Fibroblast of lung (primary cell): Measurements from ENCODE around the gene HES1. TPM values are rescaled to one million over a fixed set of nuclear protein-coding genes. Genes with fewer than 3 reads are reported as not detected.

ENCODE experiments used
- DNase-seq, 2 donors: peaks; one replicate each; pipeline versions ENCODE4 v3.0.0 to v3.0.0-alpha.2; 2010; ENCODE audit warnings: low read depth in 2 of 2
- H2AFZ ChIP-seq: 2 replicates; pipeline ENCODE4 v1.5.1; 2012; ENCODE audit warnings: low read length, control low read depth, inconsistent platforms
- H3K27ac ChIP-seq: 2 replicates; pipeline ENCODE4 v1.5.1; 2011; ENCODE audit warnings: low read length, control low read depth; ENCODE audit not compliant: insufficient read depth
- H3K27me3 ChIP-seq: 2 replicates; pipeline ENCODE4 v1.5.1; 2011; ENCODE audit warnings: mild to moderate bottlenecking, low read length; ENCODE audit not compliant: control insufficient read depth, insufficient read depth
- H3K36me3 ChIP-seq: 2 replicates; pipeline ENCODE4 v1.5.1; 2011; ENCODE audit warnings: low read length; ENCODE audit not compliant: control insufficient read depth, insufficient read depth
- H3K4me1 ChIP-seq: 2 replicates; pipeline ENCODE4 v1.5.1; 2011; ENCODE audit warnings: low read length; ENCODE audit not compliant: control insufficient read depth, insufficient read depth; ENCODE audit errors: extremely low read depth
- H3K4me2 ChIP-seq: 2 replicates; pipeline ENCODE4 v1.5.1; 2011; ENCODE audit warnings: low read length, control low read depth; ENCODE audit not compliant: insufficient read depth; ENCODE audit errors: extremely low read depth
- H3K4me3 ChIP-seq, 4 experiments: fragments of 200-600 bp in 1 of 4; sonication (generic) in 1 of 4; replicated peaks in 1 of 4; 2 replicates each; pipeline ENCODE4 v1.5.1; 2011 to 2016; ENCODE audit warnings: low read length in 4 of 4, low read depth in 3 of 4, mild to moderate bottlenecking in 3 of 4, control low read depth in 2 of 4, inconsistent platforms in 1 of 4, mixed read lengths in 1 of 4; ENCODE audit not compliant: insufficient read depth in 1 of 4; ENCODE audit errors: control extremely low read depth in 1 of 4
- H3K79me2 ChIP-seq: 2 replicates; pipeline ENCODE4 v1.5.1; 2012; ENCODE audit warnings: mild to moderate bottlenecking, low read length, inconsistent platforms; ENCODE audit not compliant: control insufficient read depth, insufficient read depth
- H3K9ac ChIP-seq: 2 replicates; pipeline ENCODE4 v1.5.1; 2011; ENCODE audit warnings: mild to moderate bottlenecking, low read length, control low read depth; ENCODE audit not compliant: insufficient read depth
- H3K9me3 ChIP-seq: 2 replicates; pipeline ENCODE4 v1.5.1; 2012; ENCODE audit warnings: low read depth, low read length; ENCODE audit not compliant: control insufficient read depth, insufficient read depth
- H4K20me1 ChIP-seq: 2 replicates; pipeline ENCODE4 v1.5.1; 2011; ENCODE audit warnings: low read length; ENCODE audit not compliant: control insufficient read depth, insufficient read depth; ENCODE audit errors: extremely low read depth
- EZH2 ChIP-seq: IDR thresholded peaks from 2 replicates; pipeline ENCODE4 v1.5.1; 2012; ENCODE audit warnings: low read length, control low read depth, mild to moderate bottlenecking; ENCODE audit errors: missing control alignments
- polyA plus RNA-seq, 2 donors: library from polyadenylated mRNA; depleted of rRNA in 1 of 2; stranded (reverse) in 1 of 2; unstranded in 1 of 2; fragments of >200 nt; gene quantifications; 2 replicates each; pipeline ENCODE4 v1.2.1, GENCODE V29; 2011 to 2012; ENCODE audit warnings: missing spikeins in 1 of 2
- total RNA-seq: library from RNA; depleted of rRNA; stranded (reverse); fragments of >200 nt; gene quantifications from 2 replicates; pipeline ENCODE4 v1.2.1, GENCODE V29; 2014
- TF ChIP-seq, protein P1 (sequence below), 2 donors: IDR thresholded peaks in 1 of 2; conservative IDR thresholded peaks in 1 of 2; 1 replicate in 1 of 2; 2 replicates in 1 of 2; pipeline ENCODE4 v1.5.1; 2011 to 2012; ENCODE audit warnings: low read length in 2 of 2, control low read depth in 1 of 2, inconsistent platforms in 1 of 2, low read depth in 1 of 2, mild to moderate bottlenecking in 1 of 2

HES1 gene
- total and polyA plus RNA-seq, 2 donors (not counting 1 experiment from before 2014, with no cell fraction given), result 0.17 to 1.2 TPM

- Histone ChIP-seq H4K20me1 (no peaks in the 10 kb centered on the region), H3K27ac (peak overlapping the region; percentile 73), H2AFZ (peak overlapping the region; percentile 49)
Measured at GRCh38 chr3:194134757-194135515, 1.0 kb upstream of the HES1 start.

GRCh38 chr3:194135516-194135805 is 487 bp upstream of the HES1 start:
- Histone ChIP-seq H3K9me3 (no peaks in the 10 kb centered on the region), H4K20me1 (no peaks in the 10 kb centered on the region), H3K9ac (peak overlapping the region; percentile 80), H3K27ac (peak overlapping the region; percentile 73), H3K79me2 (no peaks in the 10 kb centered on the region), H3K36me3 (no peaks in the 10 kb centered on the region), H2AFZ (no peak overlapping the region), H3K27me3 (peaks cover 33% of the 10 kb centered on the region), H3K4me1 (peaks cover 20% of the 10 kb centered on the region), H3K4me3 (peak overlapping the region in 3 of 4 experiments; percentile 21 to 64 (median 55)), H3K4me2 (peak overlapping the region; percentile 75)
- no peak for DNase-seq
- TF ChIP-seq, protein P1, sequence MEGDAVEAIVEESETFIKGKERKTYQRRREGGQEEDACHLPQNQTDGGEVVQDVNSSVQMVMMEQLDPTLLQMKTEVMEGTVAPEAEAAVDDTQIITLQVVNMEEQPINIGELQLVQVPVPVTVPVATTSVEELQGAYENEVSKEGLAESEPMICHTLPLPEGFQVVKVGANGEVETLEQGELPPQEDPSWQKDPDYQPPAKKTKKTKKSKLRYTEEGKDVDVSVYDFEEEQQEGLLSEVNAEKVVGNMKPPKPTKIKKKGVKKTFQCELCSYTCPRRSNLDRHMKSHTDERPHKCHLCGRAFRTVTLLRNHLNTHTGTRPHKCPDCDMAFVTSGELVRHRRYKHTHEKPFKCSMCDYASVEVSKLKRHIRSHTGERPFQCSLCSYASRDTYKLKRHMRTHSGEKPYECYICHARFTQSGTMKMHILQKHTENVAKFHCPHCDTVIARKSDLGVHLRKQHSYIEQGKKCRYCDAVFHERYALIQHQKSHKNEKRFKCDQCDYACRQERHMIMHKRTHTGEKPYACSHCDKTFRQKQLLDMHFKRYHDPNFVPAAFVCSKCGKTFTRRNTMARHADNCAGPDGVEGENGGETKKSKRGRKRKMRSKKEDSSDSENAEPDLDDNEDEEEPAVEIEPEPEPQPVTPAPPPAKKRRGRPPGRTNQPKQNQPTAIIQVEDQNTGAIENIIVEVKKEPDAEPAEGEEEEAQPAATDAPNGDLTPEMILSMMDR (conservative IDR thresholded peaks at IDR 0.05 in 1 of 2, IDR thresholded peaks at IDR 0.05 in 1 of 2; ENCODE audit: low read depth in 1 of 2, low read length in 2 of 2), result no peak
- no peak for TF ChIP-seq EZH2

More at GRCh38 chr3:194134757-194135515, 1.0 kb upstream of the HES1 start:
- Histone ChIP-seq H3K36me3 (no peaks in the 10 kb centered on the region), H3K4me1 (peaks cover 19% of the 10 kb centered on the region), H3K9ac (peak overlapping the region; percentile 80), H3K79me2 (no peaks in the 10 kb centered on the region), H3K9me3 (no peaks in the 10 kb centered on the region), H3K4me3 (peak overlapping the region; percentile 19 to 64 (median 40)), H3K27me3 (peaks cover 33% of the 10 kb centered on the region), H3K4me2 (peak overlapping the region; percentile 75)
- DNase-seq, result peak; percentile 92 to 98
- TF ChIP-seq, protein P1 (conservative IDR thresholded peaks at IDR 0.05 in 1 of 2, IDR thresholded peaks at IDR 0.05 in 1 of 2; ENCODE audit: low read depth in 1 of 2, low read length in 2 of 2), result no peak
- no peak for TF ChIP-seq EZH2

- H2AFZ ChIP-seq, result no peak overlapping the region
- DNase-seq, result no peak
- H3K27me3 ChIP-seq, result peaks cover 29% of the 10 kb centered on the region
- H3K79me2 ChIP-seq, result no peaks in the 10 kb centered on the region
- peak overlapping the region in 3 of 4 experiments; percentile 37 to 49 (median 42) for H3K4me3 ChIP-seq
- H3K9ac ChIP-seq, result peak overlapping the region; percentile 68
- H4K20me1 ChIP-seq, result no peaks in the 10 kb centered on the region
- TF ChIP-seq EZH2, result no peak
- TF ChIP-seq, protein P1 (conservative IDR thresholded peaks at IDR 0.05 in 1 of 2, IDR thresholded peaks at IDR 0.05 in 1 of 2; ENCODE audit: low read depth in 1 of 2, low read length in 2 of 2), result no peak
- no peaks in the 10 kb centered on the region for H3K36me3 ChIP-seq
- H3K9me3 ChIP-seq, result no peaks in the 10 kb centered on the region
- H3K4me2 ChIP-seq, result peak overlapping the region; percentile 81
- peaks cover 23% of the 10 kb centered on the region for H3K4me1 ChIP-seq
- H3K27ac ChIP-seq, result peak overlapping the region; percentile 47
Measured at GRCh38 chr3:194136519-194137007, 615 bp downstream of the HES1 start.
